Esophagus muscularis mucosa (tissue), 4 donors: Measurements from ENCODE around the gene RASSF1. TPM values are rescaled to one million over a fixed set of nuclear protein-coding genes. Genes with fewer than 3 reads are reported as not detected.

Experiments used
- DNase-seq: peaks from one replicate; pipeline ENCODE4 v3.0.0-alpha.2; 2017; ENCODE audit errors: extremely low spot score
- H3K27ac ChIP-seq, 4 donors: fragments of 200-600 bp; sonication (generic); replicated peaks in 1 of 4; 1 replicate in 3 of 4; 2 replicates in 1 of 4; pipeline ENCODE4 v1.5.1; 2016 to 2019; ENCODE audit warnings: mild to moderate bottlenecking in 1 of 4
- H3K27me3 ChIP-seq, 4 donors: fragments of 200-600 bp; sonication (generic); one replicate each; pipeline versions ENCODE4 v1.5.1 to v1.6.0; 2016 to 2019
- H3K36me3 ChIP-seq, 4 donors: fragments of 200-600 bp; sonication (generic); one replicate each; pipeline ENCODE4 v1.5.1; 2016 to 2019
- H3K4me1 ChIP-seq, 4 donors: fragments of 200-600 bp; sonication (generic); one replicate each; pipeline ENCODE4 v1.5.1; 2016 to 2019
- H3K4me3 ChIP-seq, 4 donors: fragments of 200-600 bp; sonication (generic); 1 replicate in 2 of 4; 2 replicates in 2 of 4; pipeline ENCODE4 v1.5.1; 2016 to 2019; ENCODE audit warnings: mild to moderate bottlenecking in 4 of 4, moderate library complexity in 1 of 4
- H3K9me3 ChIP-seq, 4 donors: fragments of 200-600 bp; sonication (generic); 1 replicate in 3 of 4; 2 replicates in 1 of 4; pipeline ENCODE4 v1.5.1; 2016 to 2019
- CTCF ChIP-seq, 3 experiments: fragments of 200-600 bp in 2 of 3; fragments of 450-650 bp in 1 of 3; sonication (generic) in 2 of 3; IDR thresholded peaks; one replicate each; pipeline ENCODE4 v1.5.1; 2017 to 2019; ENCODE audit warnings: antibody characterized with exemption in 3 of 3, mild to moderate bottlenecking in 2 of 3, moderate library complexity in 1 of 3
- EP300 ChIP-seq: sonication (generic); formaldehyde crosslinking; IDR thresholded peaks from one replicate; pipeline ENCODE4 v1.6.1; 2017; ENCODE audit warnings: antibody characterized with exemption
- POLR2A ChIP-seq: fragments of 450-650 bp; IDR thresholded peaks from one replicate; pipeline ENCODE4 v1.6.1; 2017; ENCODE audit warnings: antibody characterized with exemption, moderate library complexity, mild to moderate bottlenecking, low read depth
- POLR2AphosphoS5 ChIP-seq, 2 donors: sonication (generic); formaldehyde crosslinking; IDR thresholded peaks; one replicate each; pipeline ENCODE4 v1.6.1; 2017; ENCODE audit warnings: antibody characterized with exemption in 2 of 2
- WGBS: methylation state at CpG from one replicate; pipeline ENCODE4 v1.1.5; 2018; 5-methylcytosine and 5-hydroxymethylcytosine counted together
- intact Hi-C: fragments of 100-400 bp; cut with DNase I; formaldehyde crosslinking; loops from one replicate; pipeline ENCODE4 v1.15.1; 2023
- total RNA-seq, 4 donors: library from RNA; depleted of rRNA; stranded (reverse); fragments of >200 nt; gene quantifications; one replicate each; pipeline versions ENCODE4 v1.1.0 to v1.2.1, GENCODE V29; 2016

RASSF1 gene
- total RNA-seq, 4 donors from 2014 or later, result 28.7 to 44.2 (median 33.2) TPM

GRCh38 chr3:50321336-50322114 lies 19.1 kb downstream of the RASSF1 start:
- H3K9me3 ChIP-seq, result no peaks in the 10 kb centered on the region
- peaks cover 56 to 91% (median 84%) of the 10 kb centered on the region in 4 donors for H3K4me1 ChIP-seq
- intact Hi-C loops, result no loop called here
- TF ChIP-seq CTCF (IDR thresholded peaks at IDR 0.05) (peak; percentile 40 to 64 (median 48)), POLR2AphosphoS5 (IDR thresholded peaks at IDR 0.05) (peak in 1 of 2 donors; percentile 58), EP300 (no peak)
- H3K27me3 ChIP-seq, result no peaks in the 10 kb centered on the region
- DNase-seq, result peak; percentile 97
- peaks cover 10 to 59% (median 52%) of the 10 kb centered on the region in 4 donors for H3K36me3 ChIP-seq
- 10% methylated on average over 7 of the region's 59 CpGs for WGBS
- peak overlapping the region; percentile 93 to 95 (median 93) for H3K27ac ChIP-seq
- H3K4me3 ChIP-seq, result peak overlapping the region; percentile 72 to 88 (median 84)

GRCh38 chr3:50320853-50321335 lies 19.7 kb downstream of the RASSF1 start:
- peaks cover 4 to 61% (median 52%) of the 10 kb centered on the region in 4 donors for H3K36me3 ChIP-seq
- WGBS, result 0% methylated on average over 17 of the region's 45 CpGs
- peak overlapping the region; percentile 72 to 88 (median 84) for H3K4me3 ChIP-seq
- H3K27me3 ChIP-seq, result no peaks in the 10 kb centered on the region
- no peaks in the 10 kb centered on the region for H3K9me3 ChIP-seq
- peak overlapping the region; percentile 93 to 95 (median 93) for H3K27ac ChIP-seq
- peaks cover 56 to 90% (median 83%) of the 10 kb centered on the region in 4 donors for H3K4me1 ChIP-seq
- intact Hi-C loops, result no loop called here
- TF ChIP-seq POLR2AphosphoS5 (IDR thresholded peaks at IDR 0.05) (peak in 1 of 2 donors; percentile 47), CTCF (IDR thresholded peaks at IDR 0.05) (no peak)
- DNase-seq, result no peak

GRCh38 chr3:50319894-50320625 lies 20.6 kb downstream of the RASSF1 start:
- H3K36me3 ChIP-seq, result peaks cover 0 to 61% (median 49%) of the 10 kb centered on the region in 4 donors
- peaks cover 56 to 81% (median 76%) of the 10 kb centered on the region in 4 donors for H3K4me1 ChIP-seq
- H3K4me3 ChIP-seq, result peak overlapping the region; percentile 72 to 88 (median 84)
- DNase-seq, result no peak
- WGBS, result 79% methylated on average over 12 of the region's 29 CpGs
- TF ChIP-seq POLR2A (no peak), POLR2AphosphoS5 (IDR thresholded peaks at IDR 0.05) (no peak), EP300 (no peak), CTCF (IDR thresholded peaks at IDR 0.05) (no peak)
- H3K27ac ChIP-seq, result peak overlapping the region; percentile 93 to 95 (median 93)
- H3K9me3 ChIP-seq, result no peaks in the 10 kb centered on the region
- H3K27me3 ChIP-seq, result no peaks in the 10 kb centered on the region
- intact Hi-C loops, result no loop called here

GRCh38 chr3:50319181-50319893 lies 21.3 kb downstream of the RASSF1 start:
- H3K9me3 ChIP-seq, result no peaks in the 10 kb centered on the region
- peak overlapping the region; percentile 72 to 88 (median 84) for H3K4me3 ChIP-seq
- H3K36me3 ChIP-seq, result peaks cover 0 to 64% (median 50%) of the 10 kb centered on the region in 4 donors
- peaks cover 49 to 82% (median 70%) of the 10 kb centered on the region in 4 donors for H3K4me1 ChIP-seq
- DNase-seq, result no peak
- WGBS, result 87% methylated on average over 14 of the region's 16 CpGs
- no peaks in the 10 kb centered on the region for H3K27me3 ChIP-seq
- TF ChIP-seq POLR2A (no peak), POLR2AphosphoS5 (IDR thresholded peaks at IDR 0.05) (no peak), CTCF (IDR thresholded peaks at IDR 0.05) (no peak), EP300 (no peak)
- intact Hi-C loops, result no loop called here
- H3K27ac ChIP-seq, result peak overlapping the region in 3 of 4 donors; percentile 16 to 48 (median 22)
